Gastroesophageal sphincter (tissue), 4 donors: Measurements from ENCODE around the gene GOLGA8B. TPM values are rescaled to one million over a fixed set of nuclear protein-coding genes. Genes with fewer than 3 reads are reported as not detected.

Source experiments
- ATAC-seq: fragments of 150-250 bp; one replicate; pipeline ENCODE4 v1.9.1; 2016; ENCODE audit warnings: mild to moderate bottlenecking, moderate library complexity
- H3K27ac ChIP-seq, 4 donors: fragments of 200-600 bp; sonication (generic) in 3 of 4; 1 replicate in 3 of 4; 2 replicates in 1 of 4; pipeline ENCODE4 v1.5.1; 2016 to 2019
- H3K27me3 ChIP-seq: fragments of 200-600 bp; sonication (generic); one replicate; pipeline ENCODE4 v1.5.1; 2019
- H3K36me3 ChIP-seq, 2 donors: fragments of 200-600 bp; sonication (generic); one replicate each; pipeline ENCODE4 v1.5.1; 2019; ENCODE audit warnings: control low read depth in 1 of 2
- H3K4me1 ChIP-seq, 3 donors: fragments of 200-600 bp; sonication (generic); 1 replicate in 2 of 3; 2 replicates in 1 of 3; pipeline ENCODE4 v1.5.1; 2016 to 2019; ENCODE audit warnings: control low read depth in 2 of 3
- H3K4me3 ChIP-seq, 2 donors: fragments of 200-600 bp; sonication (generic); one replicate each; pipeline ENCODE4 v1.5.1; 2019; ENCODE audit warnings: mild to moderate bottlenecking in 1 of 2, moderate library complexity in 1 of 2
- H3K9me3 ChIP-seq, 3 donors: fragments of 200-600 bp; sonication (generic); one replicate each; pipeline ENCODE4 v1.5.1; 2017 to 2019; ENCODE audit warnings: control low read depth in 2 of 3
- EP300 ChIP-seq: sonication (generic); formaldehyde crosslinking; IDR thresholded peaks from one replicate; pipeline ENCODE4 v1.6.1; 2017; ENCODE audit warnings: antibody characterized with exemption, mild to moderate bottlenecking
- POLR2A ChIP-seq, 2 donors: fragments of 450-650 bp; IDR thresholded peaks; one replicate each; pipeline ENCODE4 v1.6.1; 2017; ENCODE audit warnings: antibody characterized with exemption in 2 of 2, mild to moderate bottlenecking in 2 of 2, moderate library complexity in 1 of 2
- POLR2AphosphoS5 ChIP-seq: sonication (generic); formaldehyde crosslinking; IDR thresholded peaks from one replicate; pipeline ENCODE4 v1.6.1; 2017; ENCODE audit warnings: antibody characterized with exemption
- WGBS, 2 donors: methylation state at CpG; one replicate each; pipeline ENCODE4 v1.1.5; 2018; ENCODE audit warnings: low coverage in 1 of 2; 5-methylcytosine and 5-hydroxymethylcytosine counted together
- total RNA-seq, 4 donors: library from RNA; depleted of rRNA; stranded (reverse); fragments of >200 nt; gene quantifications; one replicate each; pipeline ENCODE4 v1.1.0, GENCODE V29; 2016
- TF ChIP-seq, protein P1 (sequence below), 4 experiments: fragments of 200-600 bp in 2 of 4; fragments of 450-650 bp in 2 of 4; sonication (generic) in 1 of 4; IDR thresholded peaks; one replicate each; pipeline ENCODE4 v1.5.1; 2017 to 2019; ENCODE audit warnings: antibody characterized with exemption in 4 of 4, mild to moderate bottlenecking in 2 of 4, moderate library complexity in 2 of 4

The GOLGA8B gene
- total RNA-seq, 4 donors from 2014 or later = 1.6 to 180 (median 52.5) TPM

DNA sequence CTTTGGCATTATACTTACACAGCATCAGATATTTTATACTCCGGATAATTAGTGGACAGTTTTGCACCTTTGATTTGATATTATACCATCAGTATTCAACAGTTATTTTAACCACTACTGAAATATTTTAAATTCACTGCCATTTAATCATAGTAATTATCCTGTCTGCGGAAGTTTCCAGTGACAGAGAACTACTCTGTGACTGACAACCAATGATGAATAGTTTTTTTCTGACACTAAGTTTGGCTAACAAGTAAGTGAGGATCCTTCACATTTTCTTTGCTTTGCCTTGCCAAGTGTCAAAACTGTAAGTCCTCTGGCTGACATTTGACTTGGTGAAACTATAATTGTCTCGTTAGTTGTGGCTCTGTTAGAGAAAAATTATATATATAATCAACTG lies 30.5 kb upstream of the GOLGA8B start:
- no peak overlapping the region for H3K27ac ChIP-seq
- WGBS, 2 donors = 64 to 77% methylated on average over 3 of the region's 3 CpGs
- TF ChIP-seq POLR2A (IDR thresholded peaks at IDR 0.05) = no peak
- TF ChIP-seq, protein P1, sequence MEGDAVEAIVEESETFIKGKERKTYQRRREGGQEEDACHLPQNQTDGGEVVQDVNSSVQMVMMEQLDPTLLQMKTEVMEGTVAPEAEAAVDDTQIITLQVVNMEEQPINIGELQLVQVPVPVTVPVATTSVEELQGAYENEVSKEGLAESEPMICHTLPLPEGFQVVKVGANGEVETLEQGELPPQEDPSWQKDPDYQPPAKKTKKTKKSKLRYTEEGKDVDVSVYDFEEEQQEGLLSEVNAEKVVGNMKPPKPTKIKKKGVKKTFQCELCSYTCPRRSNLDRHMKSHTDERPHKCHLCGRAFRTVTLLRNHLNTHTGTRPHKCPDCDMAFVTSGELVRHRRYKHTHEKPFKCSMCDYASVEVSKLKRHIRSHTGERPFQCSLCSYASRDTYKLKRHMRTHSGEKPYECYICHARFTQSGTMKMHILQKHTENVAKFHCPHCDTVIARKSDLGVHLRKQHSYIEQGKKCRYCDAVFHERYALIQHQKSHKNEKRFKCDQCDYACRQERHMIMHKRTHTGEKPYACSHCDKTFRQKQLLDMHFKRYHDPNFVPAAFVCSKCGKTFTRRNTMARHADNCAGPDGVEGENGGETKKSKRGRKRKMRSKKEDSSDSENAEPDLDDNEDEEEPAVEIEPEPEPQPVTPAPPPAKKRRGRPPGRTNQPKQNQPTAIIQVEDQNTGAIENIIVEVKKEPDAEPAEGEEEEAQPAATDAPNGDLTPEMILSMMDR (IDR thresholded peaks at IDR 0.05) = no peak
- no peak for TF ChIP-seq POLR2AphosphoS5
- no peak for TF ChIP-seq EP300

DNA sequence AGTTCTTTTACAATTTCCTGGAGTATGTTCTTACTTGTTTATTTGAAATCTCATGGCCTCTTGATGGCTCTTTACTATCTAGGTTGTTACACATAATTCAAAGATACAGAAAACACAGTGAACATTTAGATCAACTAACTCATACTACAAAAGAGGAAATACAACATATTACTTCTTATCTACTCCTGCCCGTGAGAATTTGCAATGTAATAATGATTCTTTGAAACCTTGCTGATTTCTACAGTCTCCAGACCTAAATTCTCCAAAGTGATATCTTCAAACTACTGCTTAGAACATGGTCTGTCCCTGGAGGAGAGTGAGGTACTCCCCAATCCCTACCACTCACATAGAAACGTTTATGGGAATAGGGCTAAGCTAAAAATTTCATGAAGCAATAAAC lies 29.9 kb upstream of the GOLGA8B start:
- no peaks in the 10 kb centered on the region for H3K4me1 ChIP-seq
- H3K27ac ChIP-seq = no peak overlapping the region
- TF ChIP-seq POLR2AphosphoS5 (no peak), EP300 (no peak), POLR2A (IDR thresholded peaks at IDR 0.05) (no peak)
- TF ChIP-seq, protein P1 (IDR thresholded peaks at IDR 0.05) = no peak
- 22 to 53% methylated on average over 2 of the region's 2 CpGs for WGBS, 2 donors
- H3K27me3 ChIP-seq = peaks cover 9% of the 10 kb centered on the region
- H3K9me3 ChIP-seq = no peaks in the 10 kb centered on the region
- H3K4me3 ChIP-seq = no peak overlapping the region
- H3K36me3 ChIP-seq = no peaks in the 10 kb centered on the region
- no peak for ATAC-seq

More for the DNA sequence above, 30.5 kb upstream of the GOLGA8B start:
- no peaks in the 10 kb centered on the region for H3K36me3 ChIP-seq
- H3K4me1 ChIP-seq = no peaks in the 10 kb centered on the region
- ATAC-seq = no peak
- H3K27me3 ChIP-seq = peaks cover 10% of the 10 kb centered on the region
- no peak overlapping the region for H3K4me3 ChIP-seq
- H3K9me3 ChIP-seq = no peaks in the 10 kb centered on the region

DNA sequence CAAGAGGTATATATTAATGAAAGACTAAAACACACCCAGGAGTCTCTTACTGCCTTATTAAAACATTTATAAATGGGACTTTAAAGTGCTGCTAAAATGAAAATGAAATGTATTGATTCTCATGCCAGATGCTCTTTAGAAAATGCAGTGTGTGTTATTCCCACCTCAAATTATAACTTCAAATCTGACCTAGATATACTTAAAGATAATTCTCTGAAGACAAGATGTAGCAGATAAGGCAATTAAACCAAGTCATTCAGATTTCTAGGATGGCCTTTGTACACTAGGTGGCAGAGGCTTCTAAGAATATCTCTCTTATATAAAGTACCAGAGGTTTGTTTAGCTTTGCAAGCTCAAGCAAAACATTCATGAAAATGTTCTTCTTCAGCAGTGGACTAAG lies 26.9 kb upstream of the GOLGA8B start:
- no peak for ATAC-seq
- Histone ChIP-seq H3K9me3 (no peaks in the 10 kb centered on the region), H3K27me3 (peaks cover 9% of the 10 kb centered on the region), H3K4me3 (no peak overlapping the region), H3K27ac (no peak overlapping the region), H3K4me1 (no peaks in the 10 kb centered on the region), H3K36me3 (no peaks in the 10 kb centered on the region)
- no peak for TF ChIP-seq POLR2AphosphoS5
- TF ChIP-seq, protein P1 (IDR thresholded peaks at IDR 0.05) = peak in 2 of 4 experiments; percentile 11 to 28
- no peak for TF ChIP-seq POLR2A (IDR thresholded peaks at IDR 0.05)

DNA sequence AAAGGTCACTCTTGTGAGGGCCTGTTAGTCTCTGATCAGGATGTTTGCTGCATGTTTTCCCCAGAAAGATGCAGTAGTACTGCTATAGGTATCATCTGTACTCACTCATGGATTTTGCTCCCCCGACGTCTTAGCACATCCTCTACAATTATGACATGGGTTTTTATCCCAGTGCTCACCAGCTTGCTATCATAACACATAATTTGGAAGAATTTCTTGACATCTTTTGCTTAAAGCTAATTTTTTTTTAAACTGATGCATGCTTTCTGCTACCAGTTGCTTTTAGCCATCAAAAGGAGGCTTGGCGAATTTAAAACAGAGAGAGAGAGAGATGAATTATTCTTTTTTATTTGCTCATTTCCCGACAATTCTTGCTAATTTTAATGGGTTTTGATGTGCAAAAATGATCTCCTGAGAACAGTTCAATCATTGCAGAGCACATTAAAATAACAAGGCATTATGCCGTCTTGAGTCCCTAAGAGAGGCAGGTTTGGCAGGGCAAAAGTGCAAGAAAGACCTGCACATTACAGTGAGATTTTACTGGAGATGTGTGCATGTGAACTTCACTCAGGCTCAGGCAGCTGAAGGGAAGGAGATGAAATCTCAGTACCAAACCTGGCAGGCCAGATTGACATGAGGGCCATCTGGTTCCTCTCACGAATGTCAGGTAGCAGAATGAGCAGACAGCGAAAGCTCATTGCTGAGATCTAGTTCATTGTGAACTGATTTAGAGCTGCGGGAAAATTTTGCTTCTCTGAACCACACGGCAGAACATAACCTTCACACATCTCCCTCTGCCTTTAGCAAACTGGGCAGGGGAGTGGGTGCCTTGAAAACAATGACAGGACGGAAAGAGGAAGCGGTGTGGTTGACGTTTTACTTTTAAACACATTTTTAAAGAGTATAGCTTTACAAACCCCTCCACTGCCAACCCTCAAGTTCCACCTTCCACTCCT lies 25.9 kb upstream of the GOLGA8B start:
- no peaks in the 10 kb centered on the region for H3K4me1 ChIP-seq
- H3K4me3 ChIP-seq = no peak overlapping the region
- H3K27ac ChIP-seq = no peak overlapping the region
- H3K36me3 ChIP-seq = no peaks in the 10 kb centered on the region
- TF ChIP-seq EP300 = no peak
- TF ChIP-seq POLR2AphosphoS5 = no peak
- TF ChIP-seq, protein P1 (IDR thresholded peaks at IDR 0.05) = no peak
- no peak for TF ChIP-seq POLR2A (IDR thresholded peaks at IDR 0.05)
- ATAC-seq = no peak
- H3K27me3 ChIP-seq = peaks cover 9% of the 10 kb centered on the region
- H3K9me3 ChIP-seq = no peaks in the 10 kb centered on the region
- WGBS, 2 donors = 43 to 45% methylated on average over 8 to 12 of the region's 12 CpGs

DNA sequence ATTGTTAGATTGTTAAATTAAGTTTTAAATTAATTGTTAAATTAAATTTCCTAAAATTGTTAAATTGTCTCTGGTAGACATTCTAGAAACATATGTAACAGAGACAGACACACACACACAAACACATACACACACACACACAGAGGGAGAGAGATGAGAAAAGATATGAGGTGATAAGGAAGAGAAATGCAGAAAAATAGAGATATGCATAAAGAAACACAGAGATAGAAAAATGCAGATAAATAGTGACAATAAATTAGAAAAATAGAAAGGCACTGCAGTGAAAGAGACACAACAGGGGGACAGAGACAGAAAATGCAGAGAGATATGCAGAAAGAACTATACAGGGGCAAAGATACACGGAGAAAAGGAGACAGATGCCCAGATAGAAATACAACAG lies 25.1 kb upstream of the GOLGA8B start:
- 60 to 88% methylated on average over 1 of the region's 1 CpG for WGBS, 2 donors
- H3K27ac ChIP-seq = no peak overlapping the region
- no peaks in the 10 kb centered on the region for H3K36me3 ChIP-seq
- no peaks in the 10 kb centered on the region for H3K9me3 ChIP-seq
- peaks cover 9% of the 10 kb centered on the region for H3K27me3 ChIP-seq
- ATAC-seq = no peak
- no peaks in the 10 kb centered on the region for H3K4me1 ChIP-seq
- TF ChIP-seq, protein P1 (IDR thresholded peaks at IDR 0.05) = no peak
- TF ChIP-seq EP300 (no peak), POLR2A (IDR thresholded peaks at IDR 0.05) (no peak), POLR2AphosphoS5 (no peak)
- no peak overlapping the region for H3K4me3 ChIP-seq
